GM21526 (cell line): ENCODE data around the gene SYTL2.
A peak's percentile ranks its signal among the peaks of the same experiment; 100 is the strongest.
"Not testable (repeated sequence)": the region's sequence is repeated elsewhere in the genome, so short reads cannot be mapped to it uniquely, and the experiment has no call there.

Experiments used
- ATAC-seq: cut with Tn5 transposase; IDR thresholded peaks from one replicate; pipeline ENCODE4 v1.9.1; 2021; ENCODE audit warnings: moderate library complexity; ENCODE audit not compliant: unreplicated experiment, low FRiP score

The SYTL2 gene

GRCh38 chr11:85663753-85664614 is 147.0 kb downstream of the SYTL2 start:
- ATAC-seq: peak; percentile 71

GRCh38 chr11:85663080-85663752 is 147.7 kb downstream of the SYTL2 start:
- ATAC-seq: no peak

- no peak for ATAC-seq
These were observed 148.8 kb downstream of the SYTL2 start for GRCh38 chr11:85661972-85662664.

- no peak for ATAC-seq
These were observed 152.8 kb downstream of the SYTL2 start for GRCh38 chr11:85658180-85658579.

GRCh38 chr11:85656777-85657176 is 154.2 kb downstream of the SYTL2 start:
- no peak for ATAC-seq

GRCh38 chr11:85654343-85654742 is 156.6 kb downstream of the SYTL2 start:
- not testable (repeated sequence) for ATAC-seq

GRCh38 chr11:85652786-85653447 is 158.0 kb downstream of the SYTL2 start:
- no peak for ATAC-seq

- no peak for ATAC-seq
These were observed 159.8 kb downstream of the SYTL2 start for GRCh38 chr11:85651118-85651517.

- ATAC-seq: peak; percentile 99
These were observed 163.2 kb downstream of the SYTL2 start, which contains the start of gene TMEM126A for GRCh38 chr11:85647604-85648299. TSS of gene TMEM126A (plus strand) at chr11:85647967. CDS start at chr11:85650256, 2,289 bp downstream.

- ATAC-seq: peak; percentile 3
These were observed 163.9 kb downstream of the SYTL2 start for GRCh38 chr11:85647078-85647477.
